K562 (cell line): ENCODE results near the gene FAM131C. TPM values are rescaled to one million over a fixed set of nuclear protein-coding genes. Genes with fewer than 3 reads are reported as not detected.

ENCODE experiments used
- ATAC-seq: fragments of 200-7000 bp; cut with Tn5 transposase; 3 replicates; pipeline ENCODE4 v1.9.1; 2020; ENCODE audit warnings: moderate library complexity
- BruUV-seq: library from RNA; stranded (reverse); fragments of 400-500 nt; replicated peaks from 2 replicates; lab custom pipeline; 2021; lab: Mats Ljungman, UMichigan
- CTCF ChIA-PET: fragments of 300-600 bp; formaldehyde crosslinking; extraction: SDS; loops from one replicate; lab custom pipeline; 2021; ENCODE audit warnings: low intra/inter-chr PET ratio; lab: Yijun Ruan, JAX
- POLR2A ChIA-PET: fragments of 300-600, 350-650 bp; sonication (Branson Sonifier 250); formaldehyde crosslinking; extraction: SDS; loops from one replicate; lab custom pipeline; 2021; ENCODE audit warnings: antibody characterized with exemption, inconsistent platforms; lab: Yijun Ruan, JAX
- DNase-seq, 4 experiments: peaks; one replicate each; pipeline versions ENCODE4 v3.0.0 to v3.0.0-alpha.2; 2011 to 2018; ENCODE audit warnings: low spot score in 3 of 4, mixed read lengths in 3 of 4; ENCODE audit errors: extremely low read depth in 1 of 4
- FAIRE-seq: peaks from 2 replicates; lab custom pipeline; 2011; peaks lifted over from hg19 to GRCh38; lab: Jason Lieb, UNC
- H2AFZ ChIP-seq: 2 replicates; pipeline ENCODE4 v1.6.0; 2011; ENCODE audit warnings: low read depth, low read length, control low read depth, inconsistent platforms
- H3K27ac ChIP-seq: fragments of 200-600 bp; 3 replicates; pipeline ENCODE4 v1.8.0; 2011; ENCODE audit warnings: low read depth, mild to moderate bottlenecking, control low read depth, inconsistent platforms, low read length, moderate library complexity, mixed read lengths; ENCODE audit errors: extremely low read depth
- H3K27me3 ChIP-seq, 2 experiments: fragments of 300-600 bp in 1 of 2; 2 replicates in 1 of 2; 3 replicates in 1 of 2; pipeline versions ENCODE4 v1.6.0 to v1.8.0; 2011; ENCODE audit warnings: inconsistent platforms in 2 of 2, low read length in 2 of 2, mild to moderate bottlenecking in 1 of 2, mixed read lengths in 1 of 2, moderate library complexity in 1 of 2; ENCODE audit not compliant: control insufficient read depth in 2 of 2, insufficient read depth in 2 of 2
- H3K36me3 ChIP-seq: fragments of 300-600 bp; 3 replicates; pipeline ENCODE4 v1.8.0; 2011; ENCODE audit warnings: mild to moderate bottlenecking, low read length, inconsistent platforms; ENCODE audit not compliant: control insufficient read depth, insufficient read depth
- H3K4me1 ChIP-seq, 2 experiments: fragments of 200-600 bp in 1 of 2; replicated peaks in 1 of 2; 2 replicates in 1 of 2; 3 replicates in 1 of 2; pipeline versions ENCODE4 v1.5.1 to v1.8.0; 2011; ENCODE audit warnings: inconsistent platforms in 2 of 2, low read length in 2 of 2, mild to moderate bottlenecking in 1 of 2, mixed read lengths in 1 of 2, moderate library complexity in 1 of 2; ENCODE audit not compliant: control insufficient read depth in 2 of 2, insufficient read depth in 2 of 2
- H3K4me2 ChIP-seq: 2 replicates; pipeline ENCODE4 v1.6.1; 2011; ENCODE audit warnings: low read length, control low read depth, inconsistent platforms, mixed read lengths; ENCODE audit not compliant: insufficient read depth
- H3K4me3 ChIP-seq: fragments of 200-600 bp; sonication (generic), shearing (Covaris generic); 2 replicates; pipeline ENCODE4 v1.5.1; 2016; ENCODE audit warnings: control low read depth, inconsistent platforms
- H3K79me2 ChIP-seq: fragments of 200-600 bp; 3 replicates; pipeline ENCODE4 v1.8.0; 2011; ENCODE audit warnings: low read length, inconsistent platforms; ENCODE audit not compliant: control insufficient read depth, insufficient read depth
- H3K9ac ChIP-seq, 2 experiments: 2 replicates each; pipeline versions ENCODE4 v1.6.0 to v1.6.1; 2011; ENCODE audit warnings: low read depth in 2 of 2, low read length in 2 of 2, control low read depth in 1 of 2, inconsistent platforms in 1 of 2, mild to moderate bottlenecking in 1 of 2, mixed read lengths in 1 of 2; ENCODE audit not compliant: insufficient read depth in 1 of 2
- H3K9me1 ChIP-seq: one replicate; pipeline ENCODE4 v1.6.0; 2011; ENCODE audit warnings: inconsistent platforms, mild to moderate bottlenecking, low read length, moderate library complexity; ENCODE audit not compliant: control insufficient read depth, insufficient read depth
- H3K9me3 ChIP-seq: replicated peaks from 2 replicates; pipeline ENCODE4 v1.5.1; 2011; ENCODE audit warnings: low read depth, low read length, inconsistent platforms; ENCODE audit not compliant: control insufficient read depth, insufficient read depth
- H4K20me1 ChIP-seq: replicated peaks from 2 replicates; pipeline ENCODE4 v1.6.1; 2011; ENCODE audit warnings: low read length, inconsistent platforms, mixed read lengths; ENCODE audit not compliant: control insufficient read depth, insufficient read depth
- ATF3 ChIP-seq, 2 experiments: fragments of 450-650 bp in 1 of 2; sonication (generic) in 1 of 2; formaldehyde crosslinking in 1 of 2; IDR thresholded peaks in 1 of 2; conservative IDR thresholded peaks in 1 of 2; 2 replicates each; pipeline versions ENCODE4 v1.6.1 to v1.8.1; 2016 to 2023; ENCODE audit warnings: mild to moderate bottlenecking in 2 of 2, moderate library complexity in 2 of 2, inconsistent platforms in 1 of 2, missing genetic modification reagents in 1 of 2
- KDM1A ChIP-seq, 2 experiments: fragments of 450-650 bp; IDR thresholded peaks; 2 replicates each; pipeline ENCODE4 v1.6.1; 2016; ENCODE audit warnings: mild to moderate bottlenecking in 2 of 2
- RBM14 ChIP-seq: fragments of 200-400 bp; formaldehyde crosslinking; IDR thresholded peaks from 2 replicates; pipeline ENCODE4 v1.6.1; 2018; ENCODE audit warnings: low read depth, mild to moderate bottlenecking, low read length, moderate library complexity, borderline replicate concordance; ENCODE audit not compliant: insufficient read depth
- RBM17 ChIP-seq: fragments of 200-400 bp; formaldehyde crosslinking; IDR thresholded peaks from 2 replicates; pipeline ENCODE4 v1.6.1; 2017; ENCODE audit warnings: low read depth, mild to moderate bottlenecking, low read length, borderline replicate concordance
- TCFL5 ChIP-seq: fragments of 250-450 bp; sonication (Bioruptor Pico); conservative IDR thresholded peaks from 2 replicates; pipeline ENCODE4 v1.6.1; 2021; ENCODE audit warnings: mild to moderate bottlenecking, moderate library complexity, matching md5 sums
- U2AF2 ChIP-seq: fragments of 200-400 bp; formaldehyde crosslinking; optimal IDR thresholded peaks from 2 replicates; pipeline ENCODE3; 2017; ENCODE audit warnings: low read depth, mild to moderate bottlenecking, low read length
- ZNF512 ChIP-seq: IDR thresholded peaks from 2 replicates; pipeline ENCODE4 v1.6.1; 2016; ENCODE audit warnings: missing genetic modification characterization, missing compliant biosample characterization
- ZNF583 ChIP-seq: fragments of 250-450 bp; sonication (Bioruptor Pico); IDR thresholded peaks from 2 replicates; pipeline ENCODE4 v1.4.0; 2020
- WGBS: fragments of 100-300 bp; shearing (Covaris generic); methylation state at CpG from one replicate; pipeline ENCODE4 v1.1.6; 2016; ENCODE audit warnings: low coverage, mixed read lengths; ENCODE audit not compliant: insufficient coverage; ENCODE audit errors: missing lambda C conversion rate; 5-methylcytosine and 5-hydroxymethylcytosine counted together
- in situ Hi-C: fragments of 300-500 bp; cut with MboI; formaldehyde crosslinking; loops from 4 replicates; pipeline ENCODE4 v1.15.0; 2018; ENCODE audit warnings: inconsistent platforms, mixed read lengths
- intact Hi-C: fragments of 100-400 bp; cut with micrococcal nuclease; formaldehyde crosslinking; loops from 2 replicates; pipeline ENCODE4 v1.14.2; 2022
- polyA plus RNA-seq, 8 experiments: library from polyadenylated mRNA; depleted of rRNA in 4 of 8; stranded (reverse) in 5 of 8; unstranded in 3 of 8; fragments of >200 nt; fragmentation: Nextera tagmentation in 2 of 8; fragmentation: Illumina TruSeq in 1 of 8; extraction: Ambion mirVana in 2 of 8; extraction: Trizol in 1 of 8; gene quantifications; 2 replicates each; pipeline versions ENCODE4 v1.2.1 to v1.2.3, GENCODE V29; 2011 to 2014; ENCODE audit warnings: inconsistent platforms in 1 of 8, missing spikeins in 1 of 8
- total RNA-seq, 7 experiments: library from RNA; depleted of rRNA in 6 of 7; stranded (reverse); fragments of >200 nt in 6 of 7; fragmentation: Illumina TruSeq in 2 of 7; extraction: Trizol in 2 of 7; gene quantifications; 2 replicates each; pipeline versions ENCODE4 v1.2.1 to v1.2.3, GENCODE V29; 2011 to 2021; ENCODE audit warnings: low replicate concordance in 1 of 7
- TF ChIP-seq, protein P1 (sequence below): fragments of 450-650 bp; IDR thresholded peaks from 2 replicates; pipeline ENCODE4 v1.6.1; 2018; ENCODE audit not compliant: partially characterized antibody
- TF ChIP-seq, protein P2 (sequence below), 2 experiments: fragments of 450-650 bp; IDR thresholded peaks; 2 replicates each; pipeline ENCODE4 v1.6.1; 2016
- TF ChIP-seq, protein P3 (sequence below): fragments of 250-450 bp; sonication (Bioruptor Pico); IDR thresholded peaks from 2 replicates; pipeline ENCODE4 v1.5.0; 2021; ENCODE audit warnings: mild to moderate bottlenecking, borderline replicate concordance

Gene FAM131C
- total and polyA plus RNA-seq, 9 of the 15 experiments (the other 6 are each of a cell fraction or from before 2014, with no cell fraction given), result 0.10 to 0.29 (median 0.16) TPM; not detected in 6

- H3K27me3 ChIP-seq, result no peaks in the 10 kb centered on the region
- ATAC-seq (no peak; the same call in 1 of the 3 replicates), DNase-seq (no peak), FAIRE-seq (no peak)
- 12% methylated on average over 7 of the region's 7 CpGs for WGBS
- no peaks in the 10 kb centered on the region for H3K9me1 ChIP-seq
- H3K9ac ChIP-seq, result 0 out of 4 replicates have a peak overlapping the region, but pooled peaks of 1 of the 2 experiments have one; percentile 19
- H3K9me3 ChIP-seq, result no peaks in the 10 kb centered on the region
- no peaks in the 10 kb centered on the region for H3K36me3 ChIP-seq
- in situ Hi-C loops (no loop called here), intact Hi-C loops (no loop called here)
- no TSS peak for BruUV-seq
- ChIA-PET POLR2A (interaction anchor here (0.9 kb wide), 1 partner anchor 373 kb away, joined by 3 read pairs; no protein-coding TSS in a partner anchor), CTCF (no interaction called here)
- no peak overlapping the region for H2AFZ ChIP-seq
- no peaks in the 10 kb centered on the region for H3K79me2 ChIP-seq
- H3K27ac ChIP-seq, result no peak overlapping the region
- TF ChIP-seq ZNF512, result no peak
- TF ChIP-seq ATF3 (IDR thresholded peaks at IDR 0.05), result peak; percentile 54
- no peak for TF ChIP-seq ATF3 (CRISPR knock-in tag; conservative IDR thresholded peaks at IDR 0.05)
- TF ChIP-seq ZNF583 (CRISPR knock-in tag), result no peak
- TF ChIP-seq KDM1A (IDR thresholded peaks at IDR 0.05), result peak in 1 of 2 experiments; percentile 26; a peak in 1 of 4 replicates
- no peak for TF ChIP-seq U2AF2
- TF ChIP-seq, protein P1, sequence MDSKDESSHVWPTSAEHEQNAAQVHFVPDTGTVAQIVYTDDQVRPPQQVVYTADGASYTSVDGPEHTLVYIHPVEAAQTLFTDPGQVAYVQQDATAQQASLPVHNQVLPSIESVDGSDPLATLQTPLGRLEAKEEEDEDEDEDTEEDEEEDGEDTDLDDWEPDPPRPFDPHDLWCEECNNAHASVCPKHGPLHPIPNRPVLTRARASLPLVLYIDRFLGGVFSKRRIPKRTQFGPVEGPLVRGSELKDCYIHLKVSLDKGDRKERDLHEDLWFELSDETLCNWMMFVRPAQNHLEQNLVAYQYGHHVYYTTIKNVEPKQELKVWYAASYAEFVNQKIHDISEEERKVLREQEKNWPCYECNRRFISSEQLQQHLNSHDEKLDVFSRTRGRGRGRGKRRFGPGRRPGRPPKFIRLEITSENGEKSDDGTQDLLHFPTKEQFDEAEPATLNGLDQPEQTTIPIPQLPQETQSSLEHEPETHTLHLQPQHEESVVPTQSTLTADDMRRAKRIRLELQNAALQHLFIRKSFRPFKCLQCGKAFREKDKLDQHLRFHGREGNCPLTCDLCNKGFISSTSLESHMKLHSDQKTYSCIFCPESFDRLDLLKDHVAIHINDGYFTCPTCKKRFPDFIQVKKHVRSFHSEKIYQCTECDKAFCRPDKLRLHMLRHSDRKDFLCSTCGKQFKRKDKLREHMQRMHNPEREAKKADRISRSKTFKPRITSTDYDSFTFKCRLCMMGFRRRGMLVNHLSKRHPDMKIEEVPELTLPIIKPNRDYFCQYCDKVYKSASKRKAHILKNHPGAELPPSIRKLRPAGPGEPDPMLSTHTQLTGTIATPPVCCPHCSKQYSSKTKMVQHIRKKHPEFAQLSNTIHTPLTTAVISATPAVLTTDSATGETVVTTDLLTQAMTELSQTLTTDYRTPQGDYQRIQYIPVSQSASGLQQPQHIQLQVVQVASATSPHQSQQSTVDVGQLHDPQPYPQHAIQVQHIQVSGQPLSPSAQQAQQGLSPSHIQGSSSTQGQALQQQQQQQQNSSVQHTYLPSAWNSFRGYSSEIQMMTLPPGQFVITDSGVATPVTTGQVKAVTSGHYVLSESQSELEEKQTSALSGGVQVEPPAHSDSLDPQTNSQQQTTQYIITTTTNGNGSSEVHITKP, result peak; percentile 58
- TF ChIP-seq, protein P2, sequence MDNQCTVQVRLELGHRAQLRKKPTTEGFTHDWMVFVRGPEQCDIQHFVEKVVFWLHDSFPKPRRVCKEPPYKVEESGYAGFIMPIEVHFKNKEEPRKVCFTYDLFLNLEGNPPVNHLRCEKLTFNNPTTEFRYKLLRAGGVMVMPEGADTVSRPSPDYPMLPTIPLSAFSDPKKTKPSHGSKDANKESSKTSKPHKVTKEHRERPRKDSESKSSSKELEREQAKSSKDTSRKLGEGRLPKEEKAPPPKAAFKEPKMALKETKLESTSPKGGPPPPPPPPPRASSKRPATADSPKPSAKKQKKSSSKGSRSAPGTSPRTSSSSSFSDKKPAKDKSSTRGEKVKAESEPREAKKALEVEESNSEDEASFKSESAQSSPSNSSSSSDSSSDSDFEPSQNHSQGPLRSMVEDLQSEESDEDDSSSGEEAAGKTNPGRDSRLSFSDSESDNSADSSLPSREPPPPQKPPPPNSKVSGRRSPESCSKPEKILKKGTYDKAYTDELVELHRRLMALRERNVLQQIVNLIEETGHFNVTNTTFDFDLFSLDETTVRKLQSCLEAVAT (IDR thresholded peaks at IDR 0.05), result no peak
- TF ChIP-seq, protein P3, sequence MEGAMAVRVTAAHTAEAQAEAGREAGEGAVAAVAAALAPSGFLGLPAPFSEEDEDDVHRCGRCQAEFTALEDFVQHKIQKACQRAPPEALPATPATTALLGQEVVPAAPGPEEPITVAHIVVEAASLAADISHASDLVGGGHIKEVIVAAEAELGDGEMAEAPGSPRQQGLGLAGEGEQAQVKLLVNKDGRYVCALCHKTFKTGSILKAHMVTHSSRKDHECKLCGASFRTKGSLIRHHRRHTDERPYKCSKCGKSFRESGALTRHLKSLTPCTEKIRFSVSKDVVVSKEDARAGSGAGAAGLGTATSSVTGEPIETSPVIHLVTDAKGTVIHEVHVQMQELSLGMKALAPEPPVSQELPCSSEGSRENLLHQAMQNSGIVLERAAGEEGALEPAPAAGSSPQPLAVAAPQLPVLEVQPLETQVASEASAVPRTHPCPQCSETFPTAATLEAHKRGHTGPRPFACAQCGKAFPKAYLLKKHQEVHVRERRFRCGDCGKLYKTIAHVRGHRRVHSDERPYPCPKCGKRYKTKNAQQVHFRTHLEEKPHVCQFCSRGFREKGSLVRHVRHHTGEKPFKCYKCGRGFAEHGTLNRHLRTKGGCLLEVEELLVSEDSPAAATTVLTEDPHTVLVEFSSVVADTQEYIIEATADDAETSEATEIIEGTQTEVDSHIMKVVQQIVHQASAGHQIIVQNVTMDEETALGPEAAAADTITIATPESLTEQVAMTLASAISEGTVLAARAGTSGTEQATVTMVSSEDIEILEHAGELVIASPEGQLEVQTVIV, result no peak
- no peak for TF ChIP-seq TCFL5
- TF ChIP-seq RBM17, result no peak
- TF ChIP-seq RBM14, result no peak
- no peak overlapping the region for H3K4me2 ChIP-seq
- no peaks in the 10 kb centered on the region for H4K20me1 ChIP-seq
- peaks cover 6 to 68% of the 10 kb centered on the region in 2 experiments; a peak in 4 of 5 replicates for H3K4me1 ChIP-seq
- H3K4me3 ChIP-seq, result no peak overlapping the region
These were observed 26.6 kb downstream of the FAM131C start for GRCh38 chr1:16046842-16047241.
